ENCODE results near the gene UTF1. TPM values are rescaled to one million over a fixed set of nuclear protein-coding genes. Genes with fewer than 3 reads are reported as not detected.
"Not testable (repeated sequence)": the region's sequence is repeated elsewhere in the genome, so short reads cannot be mapped to it uniquely, and the experiment has no call there.

UTF1 gene
- total RNA-seq, 1 donor from 2014 or later: not detected

DNA sequence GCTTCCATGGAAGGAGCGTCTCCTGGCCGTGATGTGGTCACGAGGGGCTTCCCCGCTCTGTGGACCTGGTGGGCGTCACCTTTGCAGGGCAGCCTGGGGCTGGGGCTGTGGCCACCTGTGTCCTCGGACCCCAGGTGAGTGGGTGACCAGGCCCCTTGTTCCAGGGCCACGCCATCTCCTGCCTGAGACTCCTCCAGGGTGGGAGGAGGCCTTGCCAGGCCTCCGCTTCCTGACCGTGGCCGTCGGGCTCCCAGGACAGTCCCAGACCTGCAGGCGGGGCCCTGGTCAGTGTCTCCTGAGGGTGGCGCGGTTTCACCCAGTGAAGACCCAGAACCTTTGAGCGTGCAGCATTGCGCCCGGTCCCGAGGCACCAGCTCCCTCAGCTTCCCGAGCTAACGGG is 20.4 kb upstream of the UTF1 start:
- no peak for DNase-seq

DNA sequence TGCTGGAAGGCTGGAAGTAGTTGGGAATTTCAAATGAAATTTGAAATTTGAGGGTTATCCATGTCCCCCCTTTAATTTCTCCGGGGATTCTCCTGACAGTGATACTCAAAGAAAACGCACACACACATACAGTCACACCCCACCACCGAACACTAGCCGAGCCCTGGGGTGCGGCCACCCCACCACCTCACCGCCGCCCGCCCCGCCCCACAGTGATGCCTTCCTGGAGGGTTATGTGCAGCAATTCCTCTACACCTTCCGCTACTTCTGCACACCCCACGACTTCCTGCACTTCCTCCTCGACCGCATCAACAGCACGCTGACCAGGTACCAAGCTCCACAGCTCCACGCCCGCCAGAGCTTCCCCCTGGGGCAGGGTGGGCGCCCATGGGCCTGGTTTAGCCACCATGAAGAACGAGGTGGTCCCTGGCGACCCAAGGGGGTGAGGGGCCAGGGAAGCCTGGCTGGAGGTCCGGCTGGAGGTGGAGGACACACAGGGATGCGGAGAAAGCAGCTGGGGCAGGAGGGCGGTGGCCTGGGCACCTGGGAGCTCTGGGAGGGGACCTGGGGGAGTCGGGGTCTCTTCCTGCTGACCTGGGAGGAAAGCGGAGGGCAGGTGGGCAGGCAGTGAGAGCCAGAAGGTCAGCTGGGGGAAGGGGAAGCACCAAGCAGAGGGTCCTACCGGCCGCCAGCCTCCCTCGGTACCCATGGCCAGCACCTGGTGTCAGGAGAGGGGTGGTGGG is 19.4 kb upstream of the UTF1 start:
- DNase-seq: no peak

DNA sequence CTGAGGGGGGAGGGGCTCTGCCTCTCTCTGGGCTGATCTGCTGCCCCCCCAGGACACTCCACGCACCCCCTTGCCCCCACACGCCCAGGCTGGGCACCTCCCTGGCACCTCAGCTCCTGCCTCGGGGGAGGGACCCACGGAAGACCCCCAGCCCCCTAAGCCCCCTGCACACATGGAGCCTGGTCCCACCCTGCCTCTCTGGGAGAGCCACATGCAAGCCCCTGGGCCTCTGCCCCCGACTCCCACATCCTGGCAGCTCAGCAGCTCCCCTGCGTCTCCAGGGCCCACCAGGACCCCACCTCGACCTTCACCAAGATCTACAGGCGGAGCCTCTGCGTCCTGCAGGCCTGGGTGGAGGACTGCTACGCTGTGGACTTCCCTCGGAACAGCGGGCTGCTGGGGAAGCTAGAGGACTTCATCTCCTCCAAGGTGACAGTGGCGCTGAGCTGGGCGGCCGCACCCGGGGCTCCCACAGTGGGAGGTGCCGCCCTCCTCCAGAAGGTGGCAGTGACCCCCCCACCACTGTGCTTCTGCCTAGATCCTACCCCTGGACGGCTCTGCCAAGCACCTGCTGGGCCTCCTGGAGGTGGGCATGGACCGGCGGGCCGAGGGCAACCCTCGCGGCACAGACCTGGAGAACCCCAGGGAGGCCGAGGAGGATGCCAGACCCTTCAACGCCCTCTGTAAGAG is 18.7 kb upstream of the UTF1 start:
- DNase-seq: no peak

DNA sequence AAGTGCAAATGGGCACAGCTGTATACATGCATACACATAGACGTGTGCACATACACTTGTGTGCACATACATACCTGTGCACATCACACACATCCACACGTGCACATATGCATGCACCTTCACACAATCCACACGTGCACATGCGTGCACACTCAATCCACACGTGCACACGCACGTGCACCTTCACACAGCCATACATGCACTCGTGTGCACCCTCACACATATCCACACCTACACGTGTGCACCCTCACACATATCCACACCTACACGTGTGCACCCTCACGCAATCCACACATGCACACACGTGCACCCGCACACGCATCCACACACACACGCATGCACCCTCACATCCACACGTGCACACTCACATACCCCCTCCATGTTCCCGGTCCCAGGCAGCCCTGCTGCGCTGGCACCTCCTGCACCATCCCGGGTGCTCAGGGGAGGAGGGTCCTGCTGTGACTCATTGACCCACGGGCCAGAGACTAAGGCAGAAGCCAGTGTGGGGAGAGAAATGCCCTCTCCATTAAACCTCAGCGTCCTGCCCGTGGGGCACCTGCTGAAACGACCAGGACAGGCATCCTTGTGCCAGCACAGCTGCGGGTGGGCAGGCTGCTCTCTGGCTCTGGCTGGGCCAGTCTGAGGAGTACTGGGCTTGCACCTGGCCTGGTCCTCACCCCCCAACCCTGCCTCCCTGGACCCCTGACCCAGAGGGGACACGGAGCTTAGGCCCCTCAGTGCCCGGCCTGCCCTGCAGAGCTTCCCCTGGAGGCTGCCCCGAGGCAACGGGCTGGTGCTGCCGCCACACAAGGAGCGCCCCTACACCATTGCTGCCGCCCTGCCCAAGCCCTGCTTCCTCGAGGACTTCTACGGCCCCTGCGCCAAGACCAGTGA is 17.8 kb upstream of the UTF1 start:
- no peak for DNase-seq

DNA sequence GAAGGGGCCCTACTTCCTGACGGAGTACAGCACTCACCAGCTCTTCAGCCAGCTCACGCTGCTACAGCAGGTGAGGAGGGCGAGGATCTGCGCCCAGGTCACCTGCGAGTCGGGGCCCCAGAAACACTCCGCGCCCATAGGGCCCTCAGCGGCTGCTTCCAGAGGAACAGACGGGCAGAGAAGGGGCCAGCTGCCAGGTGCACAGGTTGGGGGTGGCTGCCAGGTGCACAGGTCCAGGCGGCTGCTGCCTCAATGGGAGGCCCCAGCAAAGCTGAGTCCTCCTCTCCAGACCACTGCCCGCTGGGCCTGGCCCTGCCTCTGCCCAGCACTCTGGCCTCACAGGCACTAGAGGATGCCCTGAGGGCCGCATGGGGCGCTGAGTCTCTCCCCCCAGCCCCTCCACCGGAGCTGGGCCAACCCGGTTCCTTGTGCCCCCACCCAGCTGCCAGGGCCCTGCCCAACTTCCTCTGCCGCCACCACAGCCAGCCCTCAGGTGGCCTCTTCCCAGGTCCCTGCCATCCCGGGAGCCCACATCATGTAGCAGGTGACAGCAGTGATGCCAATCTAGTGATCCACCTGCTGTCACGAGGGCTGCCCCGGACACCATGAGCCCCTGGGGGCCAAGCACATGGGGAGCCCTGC is 17.0 kb upstream of the UTF1 start:
- no peak for DNase-seq

DNA sequence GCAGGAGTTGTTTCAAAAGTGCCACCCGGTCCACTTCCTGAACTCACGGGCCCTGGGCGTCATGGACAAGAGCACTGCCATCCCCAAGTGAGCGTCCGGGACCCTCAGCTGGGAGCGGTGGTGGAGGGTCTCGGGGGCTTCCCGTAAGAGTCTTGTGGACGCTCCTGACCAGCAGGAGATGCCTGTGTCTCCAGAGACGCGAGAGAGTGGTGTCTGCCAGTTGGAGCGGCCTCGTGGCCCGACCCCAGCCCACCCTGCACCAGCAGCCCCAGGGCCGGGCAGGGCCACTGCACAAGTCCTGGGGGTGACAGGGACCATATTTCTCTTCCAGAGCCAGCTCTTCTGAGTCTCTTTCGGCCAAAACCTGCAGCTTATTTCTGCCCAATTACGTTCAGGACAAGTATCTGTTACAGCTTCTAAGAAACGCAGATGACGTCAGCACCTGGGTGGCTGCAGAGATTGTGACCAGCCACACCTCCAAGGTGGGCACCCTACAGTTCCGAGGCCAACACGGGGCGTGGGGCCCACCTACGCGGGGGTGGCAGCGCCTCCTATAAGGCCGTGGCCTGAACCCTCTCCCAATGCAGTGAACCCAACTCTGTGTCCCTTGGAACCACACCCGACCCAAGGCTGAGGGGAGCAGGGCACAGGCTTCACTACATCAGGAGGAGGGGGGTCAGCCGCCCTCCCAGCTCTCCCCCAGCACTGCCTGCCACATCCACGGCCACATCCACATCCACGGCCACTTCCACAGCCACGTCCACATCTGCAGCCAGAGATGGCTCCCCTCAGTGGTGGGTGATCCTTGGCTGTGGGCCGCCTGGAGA is 16.2 kb upstream of the UTF1 start:
- no peak for DNase-seq

DNA sequence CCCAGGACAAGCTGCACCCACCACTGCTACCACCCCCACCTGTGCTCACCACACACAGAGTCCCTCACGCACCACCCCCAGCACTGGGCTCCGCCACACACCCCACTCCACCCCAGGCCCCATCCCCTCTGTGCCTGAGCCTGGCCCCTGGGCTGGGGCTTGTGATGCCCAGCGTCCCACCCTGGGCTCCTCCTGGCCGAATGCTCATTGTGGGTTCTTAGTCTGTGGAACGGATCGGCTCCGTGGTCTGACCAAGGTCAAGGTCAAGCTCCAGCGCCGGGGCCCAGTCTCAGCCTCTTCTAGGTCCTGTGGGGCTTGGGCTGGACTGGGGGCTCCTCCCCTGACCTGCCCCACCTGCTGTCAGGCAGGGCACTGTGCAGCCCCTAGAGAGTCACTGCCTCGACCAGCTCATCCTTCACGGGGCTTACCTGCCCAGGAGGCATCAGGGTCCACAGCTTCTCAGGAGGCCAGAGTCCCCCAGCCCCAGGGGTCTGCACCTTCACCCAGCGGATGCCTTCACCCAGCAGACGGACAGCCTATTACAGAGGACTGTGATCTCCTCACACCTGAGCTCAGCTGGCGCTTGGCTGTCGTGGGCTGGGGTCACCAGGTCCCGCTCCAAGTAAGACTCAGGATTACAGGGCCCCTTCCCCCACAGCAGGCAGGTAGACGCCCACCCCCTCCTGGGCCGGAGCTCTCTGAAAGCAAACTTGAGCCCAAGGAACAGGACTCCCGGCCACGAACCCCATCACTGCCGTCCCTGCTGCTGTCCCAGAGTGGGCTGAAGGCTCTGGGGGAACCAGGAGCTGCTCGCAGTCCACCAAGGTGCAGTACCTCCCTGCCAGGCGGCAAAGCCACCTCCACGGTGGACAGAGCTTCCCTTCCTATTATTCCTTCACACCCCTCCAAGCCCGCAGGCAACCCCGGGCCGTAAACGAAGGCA is 15.3 kb upstream of the UTF1 start:
- no peak for DNase-seq

DNA sequence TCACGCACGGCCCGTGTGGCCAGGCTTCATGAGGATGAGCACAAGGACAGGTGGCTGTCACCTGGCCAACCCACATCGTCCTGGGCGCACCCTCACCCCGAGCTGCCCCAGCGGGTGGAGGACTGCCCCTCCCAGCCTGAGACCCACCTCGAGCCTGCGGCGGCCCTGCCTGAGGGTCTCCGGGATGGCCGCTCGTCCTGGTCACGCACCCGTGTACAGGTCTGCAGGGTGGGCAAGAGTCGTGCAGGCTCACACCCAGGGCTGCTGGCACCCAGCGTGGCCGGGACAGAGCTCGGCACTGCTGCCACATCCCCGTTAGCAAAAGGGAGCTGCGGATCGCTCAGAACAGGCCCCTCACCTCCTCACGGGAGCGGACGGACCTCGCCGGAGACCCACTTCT is 14.4 kb upstream of the UTF1 start:
- DNase-seq: no peak

DNA sequence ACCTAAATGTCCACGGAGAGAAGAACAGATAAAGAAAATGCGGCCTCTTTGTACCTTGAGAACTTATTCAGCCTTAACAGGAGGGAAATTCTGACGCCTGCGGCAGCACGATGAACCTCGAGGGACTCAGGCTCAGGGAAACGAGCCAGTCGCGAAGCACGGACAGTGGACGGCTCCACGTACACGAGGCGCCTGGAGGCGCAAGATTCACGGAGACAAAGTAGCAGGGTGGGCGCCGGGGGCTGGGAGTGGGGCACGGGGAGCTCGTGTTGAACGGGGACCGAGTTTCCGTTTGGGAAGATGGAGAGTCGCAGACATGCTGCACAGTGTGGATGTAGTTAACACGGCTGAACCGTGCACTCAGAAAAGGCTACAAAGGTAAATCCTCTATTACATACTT is 13.2 kb upstream of the UTF1 start:
- DNase-seq: no peak

DNA sequence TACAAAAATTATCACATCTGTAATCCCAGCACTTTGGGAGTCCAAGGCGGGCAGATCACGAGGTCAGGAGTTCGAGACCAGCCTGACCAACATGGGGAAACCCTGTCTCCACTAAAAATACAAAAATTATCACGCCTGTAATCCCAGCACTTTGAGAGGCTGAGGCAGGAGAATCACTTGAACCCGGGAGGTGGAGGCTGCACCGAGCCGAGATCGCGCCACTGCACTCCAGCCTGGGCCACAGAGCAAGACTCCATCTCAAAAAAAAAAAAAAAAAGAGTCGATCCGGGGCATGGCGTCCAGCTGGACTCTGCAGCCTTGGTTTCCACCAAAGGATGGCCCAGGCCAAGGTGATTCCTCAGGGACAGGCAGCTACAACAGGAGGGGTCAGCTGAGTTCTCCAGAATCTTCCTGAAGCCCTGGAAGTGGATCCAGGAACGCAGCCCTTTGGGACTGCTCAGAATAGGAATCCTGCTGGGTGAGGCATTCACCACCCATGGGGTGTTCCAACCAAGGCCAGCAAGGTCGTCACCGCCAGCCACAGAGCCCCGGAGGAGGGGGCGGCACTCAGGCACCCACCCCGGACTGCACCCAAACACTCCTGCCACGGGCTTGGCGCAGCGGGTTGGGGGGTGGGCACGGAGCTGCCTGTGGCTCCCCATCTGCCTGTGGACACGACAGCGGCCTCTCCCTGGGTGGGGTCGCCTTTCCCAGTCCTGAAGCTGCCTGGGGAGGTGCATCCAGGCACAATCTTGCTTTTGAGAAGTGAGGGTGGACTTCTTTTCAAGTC is 12.0 kb upstream of the UTF1 start:
- no peak for DNase-seq

DNA sequence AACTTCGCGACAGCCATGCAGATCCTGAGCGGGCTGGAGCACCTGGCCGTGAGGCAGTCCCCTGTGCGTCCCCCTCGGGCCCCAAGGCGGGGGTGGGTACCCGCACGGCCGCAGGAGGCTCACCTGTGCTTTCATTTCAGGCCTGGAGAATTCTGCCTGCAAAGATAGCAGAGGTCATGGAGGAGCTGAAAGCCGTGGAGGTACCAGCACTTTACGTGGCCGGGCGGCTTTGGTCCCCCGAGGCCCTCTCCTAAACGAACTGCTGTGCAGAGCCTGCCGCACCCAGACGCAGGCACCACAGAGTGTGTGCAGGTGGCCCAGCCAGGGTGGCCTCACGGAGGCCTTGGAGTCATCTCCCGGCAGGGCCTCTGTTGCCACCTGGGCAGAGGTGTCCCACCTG is 11.1 kb upstream of the UTF1 start:
- no peak for DNase-seq

DNA sequence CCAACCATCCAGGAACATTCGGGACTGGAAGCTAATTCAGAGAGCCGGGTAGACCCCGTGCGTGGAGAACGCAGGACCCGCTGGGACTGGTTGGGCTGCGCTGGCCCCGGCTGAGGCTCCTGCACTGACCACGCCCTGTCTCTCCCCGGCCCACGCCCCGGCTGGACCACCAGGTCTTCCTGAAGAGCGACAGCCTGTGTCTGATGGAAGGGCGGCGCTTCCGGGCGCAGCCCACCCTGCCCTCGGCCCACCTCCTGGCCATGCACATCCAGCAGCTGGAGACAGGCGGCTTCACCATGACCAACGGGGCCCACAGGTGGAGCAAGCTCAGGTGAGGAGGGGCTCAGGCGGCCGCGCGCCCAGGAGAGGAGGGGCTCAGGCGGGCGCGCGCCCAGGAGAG is 10.2 kb upstream of the UTF1 start:
- no peak for DNase-seq

DNA sequence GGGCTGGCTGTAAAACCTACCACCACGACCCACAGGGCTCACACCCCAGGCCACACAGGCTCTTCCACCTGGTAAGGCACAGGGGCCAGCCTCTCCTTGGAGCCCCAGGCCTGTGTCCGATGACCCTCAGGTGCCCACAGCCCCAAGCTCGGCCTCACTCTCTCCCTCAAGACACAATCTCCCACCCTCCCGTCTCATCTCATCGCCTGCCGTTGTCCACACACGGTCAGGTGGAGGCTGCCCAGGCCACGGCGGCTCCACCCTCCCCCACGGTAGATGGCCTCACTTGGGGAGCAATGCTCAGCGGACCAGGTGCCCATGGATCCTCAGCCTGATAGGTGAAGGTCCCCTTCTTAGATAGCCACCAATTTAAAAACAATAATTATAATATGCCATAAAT is 8.7 kb upstream of the UTF1 start:
- no peak for DNase-seq

DNA sequence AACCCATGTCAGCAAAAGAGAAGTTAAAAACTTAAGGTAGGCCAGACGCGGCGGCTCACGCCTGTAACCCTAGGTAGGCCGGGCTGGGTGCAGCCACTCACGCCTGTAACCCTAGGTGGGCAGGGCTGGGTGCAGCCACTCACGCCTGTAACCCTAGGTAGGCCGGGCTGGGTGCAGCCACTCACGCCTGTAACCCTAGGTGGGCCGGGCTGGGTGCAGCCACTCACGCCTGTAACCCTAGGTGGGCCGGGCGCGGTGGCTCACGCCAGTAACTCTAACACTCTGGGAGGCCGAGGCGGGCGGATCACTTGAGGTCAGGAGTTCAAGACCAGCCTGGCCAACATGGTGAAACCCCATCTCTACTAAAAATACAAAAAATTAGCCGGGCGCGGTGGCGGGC is 8.3 kb upstream of the UTF1 start:
- not testable (repeated sequence) for DNase-seq

DNA sequence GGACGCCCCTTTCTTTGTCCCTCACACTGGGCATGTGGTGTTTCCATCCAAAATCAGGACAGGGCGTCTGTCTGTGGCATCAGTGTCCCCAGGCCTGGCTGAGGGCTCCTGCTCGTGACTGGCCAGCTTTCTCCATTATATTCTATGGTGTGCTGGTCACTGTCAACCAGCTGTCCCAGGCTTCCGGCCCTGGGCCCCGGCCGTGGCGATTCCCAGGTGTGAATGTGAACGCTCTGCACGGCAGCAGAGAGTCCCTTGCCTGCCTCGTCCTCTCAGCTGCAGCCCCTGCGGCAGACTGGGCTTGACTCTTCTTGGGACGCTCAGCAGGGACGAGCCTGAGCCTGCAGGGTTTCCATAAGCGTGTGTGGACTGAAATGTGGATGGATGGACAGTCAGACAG is 5.9 kb upstream of the UTF1 start:
- no peak for DNase-seq

DNA sequence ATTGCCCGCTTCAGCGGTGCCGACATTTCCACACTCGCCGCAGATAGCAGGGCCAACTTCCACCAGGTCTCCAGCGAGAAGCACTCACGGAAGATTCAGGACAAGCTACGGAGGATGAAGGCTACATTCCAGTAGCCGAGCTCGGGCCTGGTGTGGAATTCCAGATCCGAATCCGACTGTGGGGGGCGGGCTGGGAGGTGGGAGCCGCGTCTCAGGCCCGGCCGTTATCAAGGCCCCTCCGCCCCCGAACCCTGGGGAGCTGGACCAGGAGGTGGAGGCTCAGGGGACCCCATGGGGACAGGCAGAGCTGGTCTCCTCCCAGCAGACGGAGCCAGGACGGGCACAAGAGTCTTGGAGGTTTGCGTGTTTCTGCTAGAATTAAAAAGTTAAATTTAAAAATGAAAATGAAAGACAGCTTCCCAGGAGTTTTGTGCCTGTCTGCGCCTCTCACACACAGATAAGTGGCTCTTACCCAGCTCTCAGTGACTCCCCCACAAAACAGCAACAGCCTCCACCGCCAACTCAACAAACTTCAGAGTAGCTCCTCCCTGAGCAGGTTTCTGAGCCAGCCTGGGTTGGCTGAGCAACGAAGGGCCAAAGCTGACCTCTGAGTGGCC is 5.2 kb upstream of the UTF1 start:
- no peak for DNase-seq

DNA sequence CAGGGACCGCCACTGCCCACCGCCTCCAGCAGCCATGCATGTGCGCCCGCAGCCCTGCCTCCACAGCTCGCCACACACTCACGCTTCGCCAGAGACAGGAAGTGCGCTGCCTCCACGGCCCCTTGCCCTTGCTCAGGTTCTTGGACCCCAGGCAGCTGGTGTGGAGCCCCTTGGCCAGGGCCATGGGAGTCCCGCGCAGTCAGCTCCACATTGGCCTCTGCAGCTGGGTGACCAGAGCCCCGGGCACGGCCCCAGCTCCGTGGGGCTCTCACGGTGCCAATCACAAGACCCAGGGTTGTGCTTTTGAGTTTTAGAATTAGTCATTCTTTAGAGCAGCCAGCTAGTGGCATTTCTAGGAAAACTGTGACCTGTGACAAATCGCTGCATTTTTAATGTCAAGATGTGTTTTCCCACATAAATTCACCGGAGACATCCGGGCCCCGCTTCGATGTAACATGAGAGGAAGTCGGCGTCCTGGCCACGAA is 4.3 kb upstream of the UTF1 start:
- no peak for DNase-seq

DNA sequence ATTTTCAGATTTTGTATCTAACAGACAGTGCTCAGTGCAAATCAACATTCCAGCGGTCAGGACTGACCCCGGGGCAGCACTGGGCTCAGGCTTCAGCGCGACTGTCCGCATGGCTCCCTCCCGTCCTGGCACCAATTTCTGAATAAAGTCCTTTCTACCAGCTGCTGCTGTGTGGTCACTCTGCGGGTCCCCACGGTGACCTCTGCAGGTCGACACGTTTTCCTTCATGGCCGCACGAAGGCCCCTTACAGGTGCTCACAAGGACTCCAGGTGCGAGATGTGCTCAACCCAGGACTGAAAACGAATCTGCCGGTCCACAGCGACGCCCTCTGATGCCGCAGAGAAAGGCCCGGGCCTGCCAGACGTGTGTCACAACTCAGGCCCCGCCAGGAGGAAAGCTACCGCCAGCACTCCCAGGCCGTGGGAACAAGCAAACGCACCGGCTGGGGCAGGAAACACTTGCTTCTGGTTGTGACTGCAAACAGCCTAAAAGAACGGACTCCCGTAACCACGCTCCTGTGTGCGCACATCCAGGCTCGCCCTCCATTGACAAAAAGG is 3.7 kb upstream of the UTF1 start:
- no peak for DNase-seq

DNA sequence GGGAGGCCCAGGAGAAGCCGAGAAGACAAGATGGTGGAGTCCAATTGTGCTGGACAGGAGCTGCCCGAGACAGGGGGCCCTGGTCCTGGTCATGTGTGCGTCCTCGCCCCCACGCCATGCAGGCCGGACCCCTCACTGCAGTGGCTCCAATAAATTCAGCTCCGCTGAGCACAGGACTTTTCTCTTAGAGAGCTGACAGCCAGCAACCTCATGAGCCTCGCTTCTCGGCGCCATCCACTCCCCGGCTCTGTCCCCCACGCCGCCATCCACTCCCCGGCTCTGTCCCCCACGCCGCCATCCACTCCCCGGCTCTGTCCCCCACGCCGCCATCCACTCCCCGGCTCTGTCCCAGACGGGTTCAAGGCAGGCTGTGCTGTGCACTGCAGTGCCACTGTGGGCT is 2.8 kb upstream of the UTF1 start:
- DNase-seq: no peak

Data from occipital lobe (tissue), 2 donors.